Measurements from ENCODE around the gene MMGT1. TPM values are rescaled to one million over a fixed set of nuclear protein-coding genes. Genes with fewer than 3 reads are reported as not detected.
"Not testable (repeated sequence)": the region's sequence is repeated elsewhere in the genome, so short reads cannot be mapped to it uniquely, and the experiment has no call there.

MMGT1 gene
- polyA plus RNA-seq, 4 donors, result 27.0 to 34.3 (median 32.8) TPM

GRCh38 chrX:135931644-135932487 lies 41.9 kb downstream of the MMGT1 start:
- peak in 2 of 4 donors; percentile 5 to 12 for DNase-seq (ENCODE audit: low read depth in 4 of 4, low spot score in 3 of 4)

- DNase-seq (ENCODE audit: low read depth in 4 of 4, low spot score in 3 of 4), result no peak
These were observed 45.9 kb downstream of the MMGT1 start for GRCh38 chrX:135927897-135928296.

GRCh38 chrX:135923353-135923752 lies 50.4 kb downstream of the MMGT1 start:
- DNase-seq (ENCODE audit: low read depth in 4 of 4, low spot score in 3 of 4), result no peak

GRCh38 chrX:135920516-135920915 lies 53.3 kb downstream of the MMGT1 start:
- not testable (repeated sequence) for DNase-seq (ENCODE audit: low read depth in 4 of 4, low spot score in 3 of 4)

GRCh38 chrX:135914404-135914803 lies 59.4 kb downstream of the MMGT1 start:
- DNase-seq (ENCODE audit: low read depth in 4 of 4, low spot score in 3 of 4), result no peak

Other genes starting within 250 kb of the MMGT1 start
- gene CT45A3, start 205.8 kb downstream of the MMGT1 start, polyA plus RNA-seq (ENCODE audit: insufficient read length in 4 of 4), result not detected
- not detected for gene CT45A5, start 188.5 kb downstream of the MMGT1 start, polyA plus RNA-seq (ENCODE audit: insufficient read length in 4 of 4)
- gene CT45A6, start 171.2 kb downstream of the MMGT1 start, polyA plus RNA-seq (ENCODE audit: insufficient read length in 4 of 4), result not detected
- not detected for gene CT45A2, start 154.0 kb downstream of the MMGT1 start, polyA plus RNA-seq (ENCODE audit: insufficient read length in 4 of 4)
- under 1 TPM in 1 of 4 donors, not detected in 3; 0.12 TPM for gene CT45A7, start 136.7 kb downstream of the MMGT1 start, polyA plus RNA-seq (ENCODE audit: insufficient read length in 4 of 4)
- gene CT45A8, start 119.5 kb downstream of the MMGT1 start, polyA plus RNA-seq (ENCODE audit: insufficient read length in 4 of 4), result not detected
- gene CT45A9, start 102.2 kb downstream of the MMGT1 start, polyA plus RNA-seq (ENCODE audit: insufficient read length in 4 of 4), result not detected
- gene CT45A10, start 80.5 kb downstream of the MMGT1 start, polyA plus RNA-seq (ENCODE audit: insufficient read length in 4 of 4), result not detected
- not detected for gene SAGE1, start 80.3 kb downstream of the MMGT1 start, polyA plus RNA-seq (ENCODE audit: insufficient read length in 4 of 4)
- gene SLC9A6, start 11.4 kb upstream of the MMGT1 start, polyA plus RNA-seq (ENCODE audit: insufficient read length in 4 of 4), result 10 to 100 TPM; 14.6 to 21.4 (median 18.1) TPM
- gene FHL1, start 173.5 kb upstream of the MMGT1 start, polyA plus RNA-seq (ENCODE audit: insufficient read length in 4 of 4), result 10 to 100 TPM; 64.7 to 71.0 (median 65.3) TPM

Data from right renal pelvis (tissue), 4 donors.